Measurements from ENCODE around the gene TRABD.

TRABD gene

DNA sequence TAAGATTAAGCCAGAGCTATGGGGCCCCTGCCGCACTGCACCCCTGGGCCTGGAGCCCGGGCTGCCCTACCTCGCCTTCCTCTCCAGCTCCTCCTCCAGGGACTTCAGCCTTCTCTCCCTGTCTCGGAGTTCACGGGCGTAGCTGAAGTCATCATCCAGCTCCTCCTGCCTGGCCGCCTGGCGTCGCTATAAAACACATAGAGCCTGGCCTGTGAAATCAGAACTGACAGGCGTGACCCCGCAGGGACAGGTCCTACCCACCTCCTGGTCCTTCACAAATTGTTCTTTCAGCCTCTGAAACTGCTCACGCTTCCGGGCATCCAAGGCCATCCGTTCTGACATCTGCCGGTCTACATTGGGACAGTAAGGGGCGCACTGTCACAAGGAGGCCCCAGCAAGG, 38.4 kb downstream of the TRABD start:
- Histone ChIP-seq H3F3A (ENCODE audit: insufficient read depth, low read length) (no peaks in the 10 kb centered on the region), H3K4me1 (ENCODE audit: low read length) (no peaks in the 10 kb centered on the region), H3K36me3 (replicated peaks; ENCODE audit: insufficient read depth, low read length) (no peaks in the 10 kb centered on the region), H3K4me2 (ENCODE audit: low read depth, low read length) (no peak overlapping the region), H3K4me3 (ENCODE audit: low read length) (no peak overlapping the region), H3K27me3 (replicated peaks; ENCODE audit: insufficient read depth, low read length) (no peaks in the 10 kb centered on the region), H4K20me1 (ENCODE audit: insufficient read depth, low read length) (no peaks in the 10 kb centered on the region), H3K9me3 (replicated peaks; ENCODE audit: insufficient read depth, low read length) (no peaks in the 10 kb centered on the region), H3K27ac (ENCODE audit: low read length) (no peak overlapping the region), H2AFZ (ENCODE audit: low read length) (no peak overlapping the region), H3K79me2 (ENCODE audit: low read length) (no peaks in the 10 kb centered on the region), H3K9ac (ENCODE audit: low read length) (no peak overlapping the region), H3K9me2 (replicated peaks; ENCODE audit: insufficient read depth, low read length) (no peaks in the 10 kb centered on the region)
- TF ChIP-seq EZH2phosphoT487 (IDR thresholded peaks at IDR 0.05; ENCODE audit: low read length) (no peak), EZH2 (optimal IDR thresholded peaks at IDR 0.05; ENCODE audit: low read depth, low read length) (no peak)
- TF ChIP-seq, protein P1, sequence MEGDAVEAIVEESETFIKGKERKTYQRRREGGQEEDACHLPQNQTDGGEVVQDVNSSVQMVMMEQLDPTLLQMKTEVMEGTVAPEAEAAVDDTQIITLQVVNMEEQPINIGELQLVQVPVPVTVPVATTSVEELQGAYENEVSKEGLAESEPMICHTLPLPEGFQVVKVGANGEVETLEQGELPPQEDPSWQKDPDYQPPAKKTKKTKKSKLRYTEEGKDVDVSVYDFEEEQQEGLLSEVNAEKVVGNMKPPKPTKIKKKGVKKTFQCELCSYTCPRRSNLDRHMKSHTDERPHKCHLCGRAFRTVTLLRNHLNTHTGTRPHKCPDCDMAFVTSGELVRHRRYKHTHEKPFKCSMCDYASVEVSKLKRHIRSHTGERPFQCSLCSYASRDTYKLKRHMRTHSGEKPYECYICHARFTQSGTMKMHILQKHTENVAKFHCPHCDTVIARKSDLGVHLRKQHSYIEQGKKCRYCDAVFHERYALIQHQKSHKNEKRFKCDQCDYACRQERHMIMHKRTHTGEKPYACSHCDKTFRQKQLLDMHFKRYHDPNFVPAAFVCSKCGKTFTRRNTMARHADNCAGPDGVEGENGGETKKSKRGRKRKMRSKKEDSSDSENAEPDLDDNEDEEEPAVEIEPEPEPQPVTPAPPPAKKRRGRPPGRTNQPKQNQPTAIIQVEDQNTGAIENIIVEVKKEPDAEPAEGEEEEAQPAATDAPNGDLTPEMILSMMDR (IDR thresholded peaks at IDR 0.05; ENCODE audit: low read length) = no peak
- no peak for DNase-seq

GRCh38 chr22:50225200-50225969, 39.7 kb downstream of the TRABD start:
- Histone ChIP-seq H3K4me1 (ENCODE audit: low read length) (no peaks in the 10 kb centered on the region), H3K4me3 (ENCODE audit: low read length) (no peak overlapping the region), H3F3A (ENCODE audit: insufficient read depth, low read length) (no peaks in the 10 kb centered on the region), H3K9ac (ENCODE audit: low read length) (no peak overlapping the region), H3K36me3 (replicated peaks; ENCODE audit: insufficient read depth, low read length) (no peaks in the 10 kb centered on the region), H2AFZ (ENCODE audit: low read length) (no peak overlapping the region), H3K9me2 (replicated peaks; ENCODE audit: insufficient read depth, low read length) (no peaks in the 10 kb centered on the region), H3K79me2 (ENCODE audit: low read length) (0 out of 2 replicates have a peak, but pooled peaks cover 5% of the 10 kb centered on the region), H3K27me3 (replicated peaks; ENCODE audit: insufficient read depth, low read length) (no peaks in the 10 kb centered on the region), H3K27ac (ENCODE audit: low read length) (no peak overlapping the region), H4K20me1 (ENCODE audit: insufficient read depth, low read length) (no peaks in the 10 kb centered on the region), H3K9me3 (replicated peaks; ENCODE audit: insufficient read depth, low read length) (no peaks in the 10 kb centered on the region), H3K4me2 (ENCODE audit: low read depth, low read length) (no peak overlapping the region)
- TF ChIP-seq EZH2 (optimal IDR thresholded peaks at IDR 0.05; ENCODE audit: low read depth, low read length) (no peak), EZH2phosphoT487 (IDR thresholded peaks at IDR 0.05; ENCODE audit: low read length) (no peak)
- TF ChIP-seq, protein P1 (IDR thresholded peaks at IDR 0.05; ENCODE audit: low read length) = no peak
- no peak for DNase-seq

- Histone ChIP-seq H3K27ac (ENCODE audit: low read length) (no peak overlapping the region), H3K36me3 (replicated peaks; ENCODE audit: insufficient read depth, low read length) (no peaks in the 10 kb centered on the region)
Observed at GRCh38 chr22:50226063-50226874, 40.6 kb downstream of the TRABD start.

More at GRCh38 chr22:50226063-50226874, 40.6 kb downstream of the TRABD start:
- no peak for DNase-seq
- no peak overlapping the region for H2AFZ ChIP-seq (ENCODE audit: low read length)
- no peak overlapping the region for H3K4me3 ChIP-seq (ENCODE audit: low read length)
- no peaks in the 10 kb centered on the region for H3K9me2 ChIP-seq (replicated peaks; ENCODE audit: insufficient read depth, low read length)
- no peak overlapping the region for H3K9ac ChIP-seq (ENCODE audit: low read length)
- no peak for TF ChIP-seq EZH2phosphoT487 (IDR thresholded peaks at IDR 0.05; ENCODE audit: low read length)
- TF ChIP-seq, protein P1 (IDR thresholded peaks at IDR 0.05; ENCODE audit: low read length) = no peak
- no peak for TF ChIP-seq EZH2 (optimal IDR thresholded peaks at IDR 0.05; ENCODE audit: low read depth, low read length)
- no peaks in the 10 kb centered on the region for H3F3A ChIP-seq (ENCODE audit: insufficient read depth, low read length)
- no peaks in the 10 kb centered on the region for H3K9me3 ChIP-seq (replicated peaks; ENCODE audit: insufficient read depth, low read length)
- no peaks in the 10 kb centered on the region for H3K4me1 ChIP-seq (ENCODE audit: low read length)
- H3K4me2 ChIP-seq (ENCODE audit: low read depth, low read length) = no peak overlapping the region
- H4K20me1 ChIP-seq (ENCODE audit: insufficient read depth, low read length) = no peaks in the 10 kb centered on the region
- H3K79me2 ChIP-seq (ENCODE audit: low read length) = 0 out of 2 replicates have a peak, but pooled peaks cover 5% of the 10 kb centered on the region
- H3K27me3 ChIP-seq (replicated peaks; ENCODE audit: insufficient read depth, low read length) = no peaks in the 10 kb centered on the region
